ENCODE data around the gene PI4KB. TPM values are rescaled to one million over a fixed set of nuclear protein-coding genes. Genes with fewer than 3 reads are reported as not detected.

The PI4KB gene
- total RNA-seq, 2 experiments from 2014 or later: 38.0 to 50.6 TPM

DNA sequence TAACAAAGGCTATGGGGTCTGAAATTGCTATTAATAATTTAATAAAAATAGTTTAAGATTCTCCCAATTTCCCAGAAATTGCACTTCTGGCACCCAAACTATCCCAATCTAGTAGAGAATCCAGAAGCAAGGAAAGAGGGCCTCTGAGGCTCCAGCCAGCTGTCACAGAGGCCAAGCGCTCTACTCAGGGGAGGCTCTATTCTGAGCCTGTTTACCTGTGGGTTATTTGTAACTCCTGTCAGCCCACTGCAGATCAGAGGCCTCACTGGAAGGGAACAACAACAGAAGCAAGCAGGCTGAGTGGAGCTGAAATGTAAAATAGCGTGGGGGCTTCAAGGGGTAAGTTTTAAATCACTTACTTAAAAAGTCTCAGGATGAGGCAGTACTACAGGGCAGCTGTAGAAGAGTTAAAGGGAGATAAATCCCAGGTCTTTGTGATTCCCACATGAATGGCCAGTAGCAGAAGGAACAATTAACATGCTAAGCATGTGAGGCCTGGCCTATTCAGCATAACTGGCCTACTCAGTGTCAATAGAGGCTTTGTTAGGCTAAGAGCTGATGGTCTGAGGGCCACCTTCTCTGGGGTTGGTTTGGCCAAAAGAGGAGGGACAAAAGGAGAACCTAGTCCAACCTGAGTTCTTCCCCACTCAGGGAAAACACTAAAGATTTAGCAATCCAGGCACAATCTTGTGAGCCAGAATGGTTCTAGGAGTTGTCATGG lies 32.3 kb downstream of the PI4KB start:
- intact Hi-C loops (cut with micrococcal nuclease; ENCODE audit: unreplicated experiment): no loop called here
- ChIA-PET POLR2A (interaction anchor here (0.5 to 0.8 kb wide), 2 partner anchors 17 to 40 kb away, joined by 4 to 5 read pairs; partner anchors contain the start of gene PSMD4), CTCF (ENCODE audit: unreplicated experiment) (no interaction called here)
- Histone ChIP-seq H3K79me2 (ENCODE audit: insufficient read depth, low read depth, low read length) (no peaks in the 10 kb centered on the region), H3K27ac (ENCODE audit: low read depth, low read length, poor library complexity, severe bottlenecking) (no peak overlapping the region), H2AFZ (ENCODE audit: low read length) (no peak overlapping the region), H3K36me3 (ENCODE audit: insufficient read depth, low read length) (peaks cover 95% of the 10 kb centered on the region), H3K4me1 (ENCODE audit: insufficient read depth, low read length, poor library complexity, severe bottlenecking) (no peaks in the 10 kb centered on the region), H3K9me2 (ENCODE audit: insufficient read depth, low read length) (no peaks in the 10 kb centered on the region), H3K4me2 (ENCODE audit: low read length) (no peak overlapping the region), H3K4me3 (ENCODE audit: low read depth, low read length, poor library complexity, severe bottlenecking) (no peak overlapping the region), H4K20me1 (ENCODE audit: insufficient read depth, low read length) (no peaks in the 10 kb centered on the region), H3K9me3 (ENCODE audit: low read length) (no peaks in the 10 kb centered on the region)
- BruUV-seq (replicated peaks): no TSS peak
- TF ChIP-seq, protein P1, sequence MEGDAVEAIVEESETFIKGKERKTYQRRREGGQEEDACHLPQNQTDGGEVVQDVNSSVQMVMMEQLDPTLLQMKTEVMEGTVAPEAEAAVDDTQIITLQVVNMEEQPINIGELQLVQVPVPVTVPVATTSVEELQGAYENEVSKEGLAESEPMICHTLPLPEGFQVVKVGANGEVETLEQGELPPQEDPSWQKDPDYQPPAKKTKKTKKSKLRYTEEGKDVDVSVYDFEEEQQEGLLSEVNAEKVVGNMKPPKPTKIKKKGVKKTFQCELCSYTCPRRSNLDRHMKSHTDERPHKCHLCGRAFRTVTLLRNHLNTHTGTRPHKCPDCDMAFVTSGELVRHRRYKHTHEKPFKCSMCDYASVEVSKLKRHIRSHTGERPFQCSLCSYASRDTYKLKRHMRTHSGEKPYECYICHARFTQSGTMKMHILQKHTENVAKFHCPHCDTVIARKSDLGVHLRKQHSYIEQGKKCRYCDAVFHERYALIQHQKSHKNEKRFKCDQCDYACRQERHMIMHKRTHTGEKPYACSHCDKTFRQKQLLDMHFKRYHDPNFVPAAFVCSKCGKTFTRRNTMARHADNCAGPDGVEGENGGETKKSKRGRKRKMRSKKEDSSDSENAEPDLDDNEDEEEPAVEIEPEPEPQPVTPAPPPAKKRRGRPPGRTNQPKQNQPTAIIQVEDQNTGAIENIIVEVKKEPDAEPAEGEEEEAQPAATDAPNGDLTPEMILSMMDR (conservative IDR thresholded peaks at IDR 0.05; ENCODE audit: low read length): no peak
- no peak for TF ChIP-seq EZH2phosphoT487 (IDR thresholded peaks at IDR 0.05; ENCODE audit: borderline replicate concordance, low read depth, low read length)
- no peak for DNase-seq (ENCODE audit: low spot score)

DNA sequence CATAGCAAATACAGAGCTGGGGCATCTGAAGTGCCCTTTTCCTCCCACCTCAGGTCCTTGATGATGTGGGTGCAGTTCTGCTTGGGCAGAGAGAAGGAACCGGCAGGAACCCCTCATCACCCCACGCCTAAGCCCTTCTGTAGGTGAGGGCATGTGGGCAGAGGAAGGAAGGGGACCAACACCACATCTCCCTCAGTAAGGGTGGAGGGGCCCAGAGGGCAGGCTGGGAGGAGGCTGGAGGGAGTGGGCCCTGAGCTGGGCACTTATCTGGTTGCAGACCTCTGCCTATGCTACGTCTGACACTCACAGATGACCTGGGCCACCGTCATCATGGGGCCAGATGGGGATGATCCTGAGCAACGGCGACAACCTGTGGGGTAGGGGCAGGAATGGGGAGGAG lies 34.1 kb downstream of the PI4KB start:
- Histone ChIP-seq H3K36me3 (ENCODE audit: insufficient read depth, low read length) (peaks cover 95% of the 10 kb centered on the region), H4K20me1 (ENCODE audit: insufficient read depth, low read length) (no peaks in the 10 kb centered on the region)
- no TSS peak for BruUV-seq (replicated peaks)

More for the DNA sequence above, 34.1 kb downstream of the PI4KB start:
- POLR2A ChIA-PET: interaction anchor here (0.6 to 0.9 kb wide), 2 partner anchors 21 to 29 kb away, joined by 3 read pairs; no protein-coding TSS in a partner anchor
- TF ChIP-seq, protein P1 (conservative IDR thresholded peaks at IDR 0.05; ENCODE audit: low read length): no peak
- TF ChIP-seq EZH2phosphoT487 (IDR thresholded peaks at IDR 0.05; ENCODE audit: borderline replicate concordance, low read depth, low read length): no peak
- Histone ChIP-seq H3K79me2 (ENCODE audit: insufficient read depth, low read depth, low read length) (no peaks in the 10 kb centered on the region), H3K4me1 (ENCODE audit: insufficient read depth, low read length, poor library complexity, severe bottlenecking) (no peaks in the 10 kb centered on the region), H2AFZ (ENCODE audit: low read length) (no peak overlapping the region), H3K27ac (ENCODE audit: low read depth, low read length, poor library complexity, severe bottlenecking) (no peak overlapping the region), H3K9me2 (ENCODE audit: insufficient read depth, low read length) (no peaks in the 10 kb centered on the region), H3K9me3 (ENCODE audit: low read length) (no peaks in the 10 kb centered on the region), H3K4me2 (ENCODE audit: low read length) (no peak overlapping the region), H3K4me3 (ENCODE audit: low read depth, low read length, poor library complexity, severe bottlenecking) (no peak overlapping the region)
- CTCF ChIA-PET (ENCODE audit: unreplicated experiment): no interaction called here
- no peak for DNase-seq (ENCODE audit: low spot score)
- intact Hi-C loops (cut with micrococcal nuclease; ENCODE audit: unreplicated experiment): no loop called here
